Mammary epithelial cell (primary cell): ENCODE results near the gene ZFYVE19.

ENCODE experiments used
- CTCF ChIP-seq, 2 donors: IDR thresholded peaks in 1 of 2; conservative IDR thresholded peaks in 1 of 2; 2 replicates each; pipeline ENCODE4 v1.5.1; 2011 to 2012; ENCODE audit warnings: inconsistent platforms in 2 of 2, low read length in 2 of 2, mild to moderate bottlenecking in 2 of 2, control low read depth in 1 of 2, low read depth in 1 of 2; ENCODE audit not compliant: insufficient read depth in 1 of 2; ENCODE audit errors: extremely low read depth in 1 of 2
- EZH2 ChIP-seq: IDR thresholded peaks from 2 replicates; pipeline ENCODE4 v1.6.1; 2012; ENCODE audit warnings: low read length, inconsistent platforms, borderline replicate concordance

GRCh38 chr15:40807028-40807887 lies at the start of gene ZFYVE19, which contains the start of gene DNAJC17:
- TF ChIP-seq CTCF (conservative IDR thresholded peaks at IDR 0.05 in 1 of 2, IDR thresholded peaks at IDR 0.05 in 1 of 2; ENCODE audit: extremely low read depth in 1 of 2, insufficient read depth in 1 of 2, low read depth in 1 of 2, low read length in 2 of 2) (peak in 1 of 2 donors; percentile 17), EZH2 (no peak)
